ENCODE measurements around the gene PROP1.

- no peak for TF ChIP-seq EZH2 (IDR thresholded peaks at IDR 0.05; ENCODE audit: borderline replicate concordance, insufficient read depth, low read length, poor library complexity, severe bottlenecking)
- no peak for TF ChIP-seq CTCF (IDR thresholded peaks at IDR 0.05; ENCODE audit: poor library complexity, severe bottlenecking)
- TF ChIP-seq RAD21 (conservative IDR thresholded peaks at IDR 0.05): no peak
- no peak for TF ChIP-seq EP300 (conservative IDR thresholded peaks at IDR 0.05; ENCODE audit: poor library complexity, severe bottlenecking)
- no peak for TF ChIP-seq MXI1 (conservative IDR thresholded peaks at IDR 0.05; ENCODE audit: poor library complexity, severe bottlenecking)
- no peak for TF ChIP-seq REST (IDR thresholded peaks at IDR 0.05; ENCODE audit: borderline replicate concordance)
These were observed 37.3 kb downstream of the PROP1 start for GRCh38 chr5:177958696-177959095.

Measured in neural cell (in vitro differentiated cells).